Activated naive CD8-positive, alpha-beta T cell treated with anti-CD3 and anti-CD28 coated beads for 36 hours (primary cell): ENCODE results near the gene DCLRE1A. TPM values are rescaled to one million over a fixed set of nuclear protein-coding genes. Genes with fewer than 3 reads are reported as not detected.

Experiments used
- DNase-seq: peaks from one replicate; pipeline ENCODE4 v3.0.0; 2021
- H3K27ac Mint-ChIP-seq: one replicate; pipeline ENCODE4 v1.8.0; 2022; ENCODE audit warnings: mild to moderate bottlenecking, moderate library complexity, mixed read lengths
- H3K27me3 Mint-ChIP-seq: one replicate; pipeline ENCODE4 v1.8.0; 2022; ENCODE audit warnings: mild to moderate bottlenecking, mixed read lengths
- H3K36me3 Mint-ChIP-seq: one replicate; pipeline ENCODE4 v1.8.0; 2021; ENCODE audit warnings: mild to moderate bottlenecking, mixed read lengths
- H3K4me1 Mint-ChIP-seq: one replicate; pipeline ENCODE4 v1.8.0; 2021; ENCODE audit warnings: mixed read lengths
- H3K4me3 Mint-ChIP-seq: one replicate; pipeline ENCODE4 v1.8.0; 2022; ENCODE audit warnings: mild to moderate bottlenecking, moderate library complexity, mixed read lengths
- H3K9me3 Mint-ChIP-seq: one replicate; pipeline ENCODE4 v1.8.0; 2022; ENCODE audit warnings: mixed read lengths
- total RNA-seq, 2 experiments: library from RNA; stranded (reverse); gene quantifications; one replicate each; pipeline ENCODE4 v1.2.3, GENCODE V29; 2021

DCLRE1A gene
- total RNA-seq = 10 to 100 TPM; 17.4 to 19.0 TPM

GRCh38 chr10:113854013-113854760 lies at the start of gene DCLRE1A, which contains the start of gene NHLRC2:
Gene DCLRE1A, minus strand, starts transcription at chr10:113854082. Its CDS starts 900 bp downstream, at chr10:113853182.
Gene NHLRC2, plus strand, starts transcription at chr10:113854661. Its CDS starts 212 bp downstream, at chr10:113854873.
- no peaks in the 10 kb centered on the region for H3K27me3 Mint-ChIP-seq
- peak; percentile 63 for DNase-seq
- peak within 1 kb of the TSS; percentile 96 for H3K4me3 Mint-ChIP-seq
- peaks cover 34% of the 10 kb centered on the region for H3K36me3 Mint-ChIP-seq
- no peaks in the 10 kb centered on the region for H3K9me3 Mint-ChIP-seq
- peaks cover 41% of the 10 kb centered on the region for H3K4me1 Mint-ChIP-seq
- H3K27ac Mint-ChIP-seq = peak within 1 kb of the TSS; percentile 99

GRCh38 chr10:113899952-113900598 lies 46.2 kb upstream of the DCLRE1A start:
- peaks cover 6% of the 10 kb centered on the region for H3K4me1 Mint-ChIP-seq
- no peak for DNase-seq
- peaks cover 3% of the 10 kb centered on the region for H3K9me3 Mint-ChIP-seq
- no peaks in the 10 kb centered on the region for H3K27me3 Mint-ChIP-seq
- no peak overlapping the region for H3K4me3 Mint-ChIP-seq
- H3K27ac Mint-ChIP-seq = peak overlapping the region; percentile 17
- peaks cover 18% of the 10 kb centered on the region for H3K36me3 Mint-ChIP-seq

- Mint-ChIP-seq H3K9me3 (peaks cover 4% of the 10 kb centered on the region), H3K4me3 (no peak overlapping the region), H3K27ac (no peak overlapping the region), H3K36me3 (peaks cover 28% of the 10 kb centered on the region), H3K4me1 (peaks cover 6% of the 10 kb centered on the region), H3K27me3 (no peaks in the 10 kb centered on the region)
- DNase-seq = no peak
These were observed 44.1 kb upstream of the DCLRE1A start for GRCh38 chr10:113897693-113898618.

GRCh38 chr10:113895018-113895417 lies 41.1 kb upstream of the DCLRE1A start:
- DNase-seq = no peak
- H3K27me3 Mint-ChIP-seq = no peaks in the 10 kb centered on the region

GRCh38 chr10:113894581-113894980 lies 40.7 kb upstream of the DCLRE1A start:
- H3K27ac Mint-ChIP-seq = no peak overlapping the region
- no peaks in the 10 kb centered on the region for H3K27me3 Mint-ChIP-seq
- peaks cover 4% of the 10 kb centered on the region for H3K4me1 Mint-ChIP-seq
- peaks cover 33% of the 10 kb centered on the region for H3K36me3 Mint-ChIP-seq
- H3K4me3 Mint-ChIP-seq = no peak overlapping the region
- H3K9me3 Mint-ChIP-seq = peaks cover 4% of the 10 kb centered on the region
- no peak for DNase-seq

More at GRCh38 chr10:113895018-113895417, 41.1 kb upstream of the DCLRE1A start:
- Mint-ChIP-seq H3K4me1 (peaks cover 4% of the 10 kb centered on the region), H3K4me3 (no peak overlapping the region), H3K27ac (no peak overlapping the region), H3K9me3 (peaks cover 4% of the 10 kb centered on the region), H3K36me3 (peaks cover 30% of the 10 kb centered on the region)

- DNase-seq = no peak
- no peak overlapping the region for H3K4me3 Mint-ChIP-seq
- H3K9me3 Mint-ChIP-seq = peaks cover 4% of the 10 kb centered on the region
- H3K27ac Mint-ChIP-seq = no peak overlapping the region
- peaks cover 33% of the 10 kb centered on the region for H3K36me3 Mint-ChIP-seq
- no peaks in the 10 kb centered on the region for H3K27me3 Mint-ChIP-seq
- peaks cover 4% of the 10 kb centered on the region for H3K4me1 Mint-ChIP-seq
These were observed 39.7 kb upstream of the DCLRE1A start for GRCh38 chr10:113893570-113893969.

- Mint-ChIP-seq H3K27ac (no peak overlapping the region), H3K36me3 (peaks cover 42% of the 10 kb centered on the region), H3K27me3 (no peaks in the 10 kb centered on the region), H3K9me3 (peaks cover 4% of the 10 kb centered on the region), H3K4me1 (no peaks in the 10 kb centered on the region), H3K4me3 (no peak overlapping the region)
- no peak for DNase-seq
These were observed 37.6 kb upstream of the DCLRE1A start for GRCh38 chr10:113891476-113891875.

- no peak for DNase-seq
- no peak overlapping the region for H3K27ac Mint-ChIP-seq
- H3K27me3 Mint-ChIP-seq = no peaks in the 10 kb centered on the region
- H3K36me3 Mint-ChIP-seq = peaks cover 47% of the 10 kb centered on the region
- peaks cover 4% of the 10 kb centered on the region for H3K9me3 Mint-ChIP-seq
- no peaks in the 10 kb centered on the region for H3K4me1 Mint-ChIP-seq
- H3K4me3 Mint-ChIP-seq = no peak overlapping the region
These were observed 36.9 kb upstream of the DCLRE1A start for GRCh38 chr10:113890769-113891168.

- peaks cover 44% of the 10 kb centered on the region for H3K36me3 Mint-ChIP-seq
- no peak overlapping the region for H3K27ac Mint-ChIP-seq
- H3K4me1 Mint-ChIP-seq = no peaks in the 10 kb centered on the region
- no peak for DNase-seq
- no peaks in the 10 kb centered on the region for H3K27me3 Mint-ChIP-seq
- no peak overlapping the region for H3K4me3 Mint-ChIP-seq
- H3K9me3 Mint-ChIP-seq = no peaks in the 10 kb centered on the region
These were observed 36.0 kb upstream of the DCLRE1A start for GRCh38 chr10:113889911-113890310.

GRCh38 chr10:113882240-113882639 lies 28.4 kb upstream of the DCLRE1A start:
- Mint-ChIP-seq H3K27ac (no peak overlapping the region), H3K27me3 (no peaks in the 10 kb centered on the region), H3K4me1 (peaks cover 11% of the 10 kb centered on the region), H3K4me3 (no peak overlapping the region), H3K9me3 (no peaks in the 10 kb centered on the region), H3K36me3 (peaks cover 46% of the 10 kb centered on the region)
- no peak for DNase-seq

GRCh38 chr10:113880236-113880635 lies 26.4 kb upstream of the DCLRE1A start:
- H3K27me3 Mint-ChIP-seq = no peaks in the 10 kb centered on the region
- peaks cover 15% of the 10 kb centered on the region for H3K4me1 Mint-ChIP-seq
- DNase-seq = no peak
- no peak overlapping the region for H3K4me3 Mint-ChIP-seq
- peaks cover 30% of the 10 kb centered on the region for H3K36me3 Mint-ChIP-seq
- H3K9me3 Mint-ChIP-seq = no peaks in the 10 kb centered on the region
- H3K27ac Mint-ChIP-seq = no peak overlapping the region

- peaks cover 31% of the 10 kb centered on the region for H3K36me3 Mint-ChIP-seq
- peaks cover 18% of the 10 kb centered on the region for H3K4me1 Mint-ChIP-seq
- H3K9me3 Mint-ChIP-seq = no peaks in the 10 kb centered on the region
- H3K4me3 Mint-ChIP-seq = no peak overlapping the region
- no peak for DNase-seq
- no peak overlapping the region for H3K27ac Mint-ChIP-seq
- H3K27me3 Mint-ChIP-seq = no peaks in the 10 kb centered on the region
These were observed 25.8 kb upstream of the DCLRE1A start for GRCh38 chr10:113879691-113880090.

GRCh38 chr10:113876461-113876860 lies 22.6 kb upstream of the DCLRE1A start:
- Mint-ChIP-seq H3K4me3 (no peak overlapping the region), H3K27ac (no peak overlapping the region), H3K4me1 (peaks cover 11% of the 10 kb centered on the region), H3K9me3 (peaks cover 7% of the 10 kb centered on the region), H3K36me3 (peaks cover 33% of the 10 kb centered on the region), H3K27me3 (no peaks in the 10 kb centered on the region)
- DNase-seq = no peak

- H3K4me3 Mint-ChIP-seq = no peak overlapping the region
- peaks cover 34% of the 10 kb centered on the region for H3K36me3 Mint-ChIP-seq
- H3K9me3 Mint-ChIP-seq = peaks cover 7% of the 10 kb centered on the region
- peaks cover 11% of the 10 kb centered on the region for H3K4me1 Mint-ChIP-seq
- DNase-seq = no peak
- H3K27ac Mint-ChIP-seq = no peak overlapping the region
- no peaks in the 10 kb centered on the region for H3K27me3 Mint-ChIP-seq
These were observed 21.3 kb upstream of the DCLRE1A start for GRCh38 chr10:113875212-113875611.
